Smooth muscle cell (in vitro differentiated cells): ENCODE measurements around the gene ASB13. TPM values are rescaled to one million over a fixed set of nuclear protein-coding genes. Genes with fewer than 3 reads are reported as not detected.

ENCODE experiments used
- DNase-seq: peaks from one replicate; lab custom pipeline; 2025; ENCODE audit not compliant: unreplicated experiment; lab: John Stamatoyannopoulos, UW
- H2AFZ ChIP-seq: fragments of 200-600 bp; sonication (generic); 2 replicates; pipeline ENCODE4 v1.6.0; 2016; ENCODE audit warnings: antibody characterized with exemption, low read depth, mild to moderate bottlenecking
- H3F3A ChIP-seq: fragments of 200-600 bp; sonication (generic); 2 replicates; pipeline ENCODE4 v1.6.0; 2017; ENCODE audit warnings: antibody characterized with exemption, low read depth
- H3K27ac ChIP-seq: fragments of 200-600 bp; sonication (generic); 2 replicates; pipeline ENCODE4 v1.5.1; 2016; ENCODE audit warnings: low read depth, mild to moderate bottlenecking
- H3K27me3 ChIP-seq: fragments of 200-600 bp; sonication (generic); 2 replicates; pipeline ENCODE4 v1.6.1; 2016; ENCODE audit warnings: low read depth, mild to moderate bottlenecking
- H3K36me3 ChIP-seq: fragments of 200-600 bp; sonication (generic); 2 replicates; pipeline ENCODE4 v1.5.1; 2016; ENCODE audit warnings: low read depth
- H3K4me1 ChIP-seq: fragments of 200-600 bp; sonication (generic); 2 replicates; pipeline ENCODE4 v1.5.1; 2016; ENCODE audit warnings: low read depth
- H3K4me2 ChIP-seq: fragments of 200-600 bp; sonication (generic); 2 replicates; pipeline ENCODE4 v1.6.0; 2016; ENCODE audit warnings: mild to moderate bottlenecking
- H3K4me3 ChIP-seq: fragments of 200-600 bp; sonication (generic); 2 replicates; pipeline ENCODE4 v1.5.1; 2016; ENCODE audit warnings: mild to moderate bottlenecking
- H3K79me2 ChIP-seq: fragments of 200-600 bp; sonication (generic); 2 replicates; pipeline ENCODE4 v1.6.0; 2016; ENCODE audit warnings: low read depth, mild to moderate bottlenecking
- H3K9ac ChIP-seq: fragments of 200-600 bp; sonication (generic); 2 replicates; pipeline ENCODE4 v1.6.0; 2016; ENCODE audit warnings: low read depth
- H3K9me3 ChIP-seq: fragments of 200-600 bp; sonication (generic); replicated peaks from 2 replicates; pipeline ENCODE4 v1.5.1; 2016; ENCODE audit warnings: low read depth
- H4K20me1 ChIP-seq: fragments of 200-600 bp; sonication (generic); 2 replicates; pipeline ENCODE4 v1.6.0; 2016; ENCODE audit warnings: low read depth
- CTCF ChIP-seq: fragments of 200-600 bp; sonication (generic); IDR thresholded peaks from 2 replicates; pipeline ENCODE4 v1.5.1; 2017; ENCODE audit warnings: borderline replicate concordance, mild to moderate bottlenecking, antibody characterized with exemption; ENCODE audit not compliant: insufficient read depth, poor library complexity, severe bottlenecking
- WGBS: methylation state at CpG from one replicate; pipeline ENCODE4 v1.1.7; 2016; ENCODE audit warnings: low lambda C conversion rate; 5-methylcytosine and 5-hydroxymethylcytosine counted together
- polyA plus RNA-seq: library from polyadenylated mRNA; unstranded; fragments of >200 nt; fragmentation: Nextera tagmentation; extraction: Ambion mirVana; gene quantifications from 2 replicates; pipeline ENCODE4 v1.2.1, GENCODE V29; 2016
- small RNA-seq: library from RNA; depleted of rRNA; stranded (forward); fragments of <200 nt; gene quantifications from one replicate; pipeline ENCODE3, GENCODE V24; 2014
- total RNA-seq: library from RNA; depleted of rRNA; stranded (reverse); fragments of >200 nt; gene quantifications from 2 replicates; pipeline ENCODE4 v1.2.3, GENCODE V29; 2014

The ASB13 gene
- total and polyA plus RNA-seq, 2 experiments from 2014 or later, result 12.6 to 34.7 TPM

GRCh38 chr10:5589011-5589660 is 77.3 kb downstream of the ASB13 start:
- peak overlapping the region; percentile 94 for H3K27ac ChIP-seq
- no peaks in the 10 kb centered on the region for H3K9me3 ChIP-seq
- H3K4me1 ChIP-seq, result peaks cover 40% of the 10 kb centered on the region
- H3K4me2 ChIP-seq, result peak overlapping the region; percentile 64
- H3K79me2 ChIP-seq, result no peaks in the 10 kb centered on the region
- peak overlapping the region; percentile 73 for H3K9ac ChIP-seq
- peak overlapping the region; percentile 28 for H2AFZ ChIP-seq
- H3F3A ChIP-seq, result peaks cover 35% of the 10 kb centered on the region
- H3K36me3 ChIP-seq, result no peaks in the 10 kb centered on the region
- no peaks in the 10 kb centered on the region for H3K27me3 ChIP-seq
- WGBS, result 66% methylated on average over 14 of the region's 14 CpGs
- H4K20me1 ChIP-seq, result no peaks in the 10 kb centered on the region
- no peak overlapping the region for H3K4me3 ChIP-seq
- no peak for DNase-seq
- no peak for TF ChIP-seq CTCF

Small RNA genes lying within 50 kb of the gene (small RNA-seq; reads per million reads assigned to genes)
- gene AL365356.2, result 0.08 reads per million
- not detected for gene RN7SL445P

Other genes starting within 250 kb of the ASB13 start
- gene CALML5, start 167.0 kb downstream of the ASB13 start, total RNA-seq, result 15.1 and 24.3 TPM in 2 replicates
- gene CALML5, start 167.0 kb downstream of the ASB13 start, polyA plus RNA-seq, result 16.5 and 18.1 TPM in 2 replicates
- gene CALML3, start 141.6 kb downstream of the ASB13 start, total RNA-seq, result 0.04 and 0.49 TPM in 2 replicates
- 0.20 TPM in 1 of 2 replicates, not detected in the other for gene CALML3, start 141.6 kb downstream of the ASB13 start, polyA plus RNA-seq
- gene TASOR2, start 18.2 kb upstream of the ASB13 start, total RNA-seq, result 123 and 132 TPM in 2 replicates
- 15.4 and 24.3 TPM in 2 replicates for gene TASOR2, start 18.2 kb upstream of the ASB13 start, polyA plus RNA-seq
- 334 and 400 TPM in 2 replicates for gene GDI2, start 146.8 kb upstream of the ASB13 start, total RNA-seq
- gene GDI2, start 146.8 kb upstream of the ASB13 start, polyA plus RNA-seq, result 172 and 186 TPM in 2 replicates
- gene ANKRD16, start 223.3 kb upstream of the ASB13 start, total RNA-seq, result 2.7 and 4.6 TPM in 2 replicates
- gene ANKRD16, start 223.3 kb upstream of the ASB13 start, polyA plus RNA-seq, result 3.7 and 10.3 TPM in 2 replicates
- gene FBH1, start 223.6 kb upstream of the ASB13 start, total RNA-seq, result 58.2 and 70.0 TPM in 2 replicates
- 68.4 and 84.2 TPM in 2 replicates for gene FBH1, start 223.6 kb upstream of the ASB13 start, polyA plus RNA-seq